Tibial artery (tissue), 4 donors: ENCODE results near the gene ATP23.

Experiments
- DNase-seq, 2 donors: peaks; one replicate each; pipeline ENCODE4 v3.0.0-alpha.2; 2019
- H3K27ac ChIP-seq, 2 donors: fragments of 200-600 bp; sonication (generic) in 1 of 2; 1 replicate in 1 of 2; 2 replicates in 1 of 2; pipeline ENCODE4 v1.5.1; 2018 to 2019; ENCODE audit warnings: mild to moderate bottlenecking in 1 of 2
- H3K27me3 ChIP-seq, 2 donors: fragments of 200-600 bp; sonication (generic) in 1 of 2; one replicate each; pipeline versions ENCODE4 v1.5.1 to v1.6.0; 2016 to 2019
- H3K36me3 ChIP-seq, 3 donors: fragments of 200-600 bp; sonication (generic) in 2 of 3; one replicate each; pipeline ENCODE4 v1.5.1; 2016 to 2019; ENCODE audit warnings: mild to moderate bottlenecking in 2 of 3
- H3K4me1 ChIP-seq, 4 donors: fragments of 200-600 bp; sonication (generic) in 2 of 4; 1 replicate in 3 of 4; 2 replicates in 1 of 4; pipeline ENCODE4 v1.5.1; 2016 to 2019
- H3K4me3 ChIP-seq, 2 donors: fragments of 200-600 bp; sonication (generic) in 1 of 2; 1 replicate in 1 of 2; 2 replicates in 1 of 2; pipeline ENCODE4 v1.5.1; 2018 to 2019; ENCODE audit warnings: mild to moderate bottlenecking in 2 of 2
- H3K9me3 ChIP-seq, 3 donors: fragments of 200-600 bp; sonication (generic) in 1 of 3; one replicate each; pipeline ENCODE4 v1.5.1; 2016 to 2019
- CTCF ChIP-seq, 2 experiments: fragments of 200-600 bp in 1 of 2; fragments of 450-650 bp in 1 of 2; IDR thresholded peaks; one replicate each; pipeline ENCODE4 v1.5.1; 2017 to 2019; ENCODE audit warnings: antibody characterized with exemption in 2 of 2, mild to moderate bottlenecking in 1 of 2, moderate library complexity in 1 of 2
- intact Hi-C: fragments of 100-400 bp; cut with DNase I; formaldehyde crosslinking; loops from one replicate; pipeline ENCODE4 v1.15.0; 2023; ENCODE audit warnings: low total_unique reads

ATP23 gene

DNA sequence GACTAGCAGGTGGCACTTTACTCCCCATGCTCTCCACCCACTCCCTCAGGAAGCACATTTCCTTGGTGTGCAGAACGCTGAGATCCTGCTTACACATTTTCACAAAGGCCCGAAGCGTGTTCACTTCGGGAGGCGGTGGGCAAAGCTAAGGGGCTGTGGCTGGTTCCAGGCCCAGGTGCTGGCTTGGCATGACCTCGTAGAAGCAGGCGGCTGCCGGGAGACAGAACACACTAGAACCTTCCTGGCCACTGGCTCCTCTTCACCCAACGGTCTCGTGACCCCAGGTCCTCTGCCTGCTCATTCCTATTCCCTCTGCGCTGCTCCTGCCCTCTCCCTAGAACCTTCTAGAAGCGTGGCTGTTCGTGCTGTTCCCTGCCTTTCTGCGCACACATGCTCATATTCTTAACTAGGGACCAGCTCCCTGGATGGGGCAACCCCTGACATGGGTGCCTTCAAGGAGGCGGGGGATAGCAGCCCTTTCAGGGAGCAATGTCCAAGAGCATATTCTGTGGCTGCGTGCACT is 43.3 kb downstream of the ATP23 start:
- no peak overlapping the region for H3K27ac ChIP-seq
- DNase-seq, result no peak

DNA sequence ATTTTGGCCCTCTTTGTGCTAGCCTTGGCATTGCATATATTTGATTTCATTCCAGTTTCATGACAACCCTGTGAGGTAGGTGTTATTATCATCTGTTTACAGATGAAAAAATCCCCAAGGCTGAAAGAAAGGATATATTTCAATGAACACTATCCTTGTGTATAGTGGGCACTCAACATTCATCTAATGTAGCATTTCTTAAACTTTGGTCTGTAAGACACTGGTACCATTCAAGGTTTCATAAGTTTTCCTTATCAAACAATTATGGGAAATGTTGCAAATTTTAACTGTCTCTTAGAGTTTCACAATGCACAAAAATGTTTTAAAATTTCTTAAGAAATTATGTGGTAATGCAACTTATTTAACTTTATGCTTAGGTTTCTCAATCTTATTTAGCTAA is 44.3 kb downstream of the ATP23 start:
- Histone ChIP-seq H3K4me3 (no peak overlapping the region), H3K27me3 (no peaks in the 10 kb centered on the region), H3K36me3 (no peaks in the 10 kb centered on the region), H3K4me1 (no peaks in the 10 kb centered on the region), H3K9me3 (no peaks in the 10 kb centered on the region), H3K27ac (no peak overlapping the region)
- TF ChIP-seq CTCF (IDR thresholded peaks at IDR 0.05), result no peak
- DNase-seq, result no peak
- intact Hi-C loops, result no loop called here

More for the DNA sequence above, 43.3 kb downstream of the ATP23 start:
- no peaks in the 10 kb centered on the region for H3K4me1 ChIP-seq
- TF ChIP-seq CTCF (IDR thresholded peaks at IDR 0.05), result no peak
- H3K9me3 ChIP-seq, result no peaks in the 10 kb centered on the region
- H3K4me3 ChIP-seq, result no peak overlapping the region
- intact Hi-C loops, result no loop called here
- no peaks in the 10 kb centered on the region for H3K36me3 ChIP-seq
- H3K27me3 ChIP-seq, result no peaks in the 10 kb centered on the region

- H3K27ac ChIP-seq, result no peak overlapping the region
- intact Hi-C loops, result no loop called here
- no peak for DNase-seq
- no peak for TF ChIP-seq CTCF (IDR thresholded peaks at IDR 0.05)
- H3K27me3 ChIP-seq, result no peaks in the 10 kb centered on the region
- H3K36me3 ChIP-seq, result no peaks in the 10 kb centered on the region
- H3K9me3 ChIP-seq, result no peaks in the 10 kb centered on the region
- H3K4me1 ChIP-seq, result no peaks in the 10 kb centered on the region
- H3K4me3 ChIP-seq, result no peak overlapping the region
Measured at GRCh38 chr12:57989838-57990237, 48.5 kb downstream of the ATP23 start.

DNA sequence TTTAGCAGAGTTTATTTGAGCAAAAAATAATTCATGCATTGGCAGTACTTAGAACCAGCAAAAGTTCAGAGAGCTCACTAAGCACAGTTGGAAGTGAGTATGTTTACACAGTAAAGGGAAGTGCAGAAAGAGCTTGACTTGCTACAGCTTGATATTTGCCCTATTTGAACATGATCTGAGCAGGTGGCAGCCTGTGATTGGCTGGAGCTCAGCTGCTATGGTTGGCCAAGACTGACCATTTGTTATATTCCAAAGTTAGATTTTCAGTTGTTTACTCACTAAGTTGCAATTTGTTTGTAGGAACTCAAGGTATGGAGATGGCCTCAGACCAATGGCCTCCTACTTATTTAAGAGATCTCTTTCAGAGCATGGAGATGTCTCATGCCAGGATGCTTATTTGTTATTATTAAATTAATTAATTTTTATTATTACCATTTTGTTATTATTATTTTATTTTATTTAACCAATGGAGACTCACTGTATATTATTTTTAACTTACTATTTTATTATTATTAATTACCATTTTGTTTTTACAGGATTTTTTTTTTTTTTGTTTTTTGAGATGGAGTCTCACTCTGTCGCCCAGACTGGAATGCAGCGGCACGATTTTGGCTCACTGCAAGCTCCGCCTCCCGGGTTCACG is 49.0 kb downstream of the ATP23 start:
- no peaks in the 10 kb centered on the region for H3K4me1 ChIP-seq
- DNase-seq, result no peak
- intact Hi-C loops, result no loop called here
- no peak overlapping the region for H3K27ac ChIP-seq
- TF ChIP-seq CTCF (IDR thresholded peaks at IDR 0.05), result no peak
- H3K4me3 ChIP-seq, result no peak overlapping the region
- H3K27me3 ChIP-seq, result no peaks in the 10 kb centered on the region
- H3K36me3 ChIP-seq, result no peaks in the 10 kb centered on the region
- H3K9me3 ChIP-seq, result no peaks in the 10 kb centered on the region

- DNase-seq, result no peak
- Histone ChIP-seq H3K9me3 (peaks cover 0 to 13% (median 11%) of the 10 kb centered on the region in 3 donors), H3K4me3 (no peak overlapping the region), H3K36me3 (no peaks in the 10 kb centered on the region), H3K27ac (no peak overlapping the region), H3K27me3 (no peaks in the 10 kb centered on the region), H3K4me1 (no peaks in the 10 kb centered on the region)
- intact Hi-C loops, result no loop called here
- TF ChIP-seq CTCF (IDR thresholded peaks at IDR 0.05), result no peak
Measured at GRCh38 chr12:57992001-57992400, 50.6 kb downstream of the ATP23 start.
